K562 (cell line): ENCODE measurements around the gene C13orf46. TPM values are rescaled to one million over a fixed set of nuclear protein-coding genes. Genes with fewer than 3 reads are reported as not detected.

Experiments
- ATAC-seq: fragments of 200-7000 bp; cut with Tn5 transposase; 3 replicates; pipeline ENCODE4 v1.9.1; 2020; ENCODE audit warnings: moderate library complexity
- BruUV-seq: library from RNA; stranded (reverse); fragments of 400-500 nt; replicated peaks from 2 replicates; lab custom pipeline; 2021; lab: Mats Ljungman, UMichigan
- CTCF ChIA-PET: fragments of 300-600 bp; formaldehyde crosslinking; extraction: SDS; loops from one replicate; lab custom pipeline; 2021; ENCODE audit warnings: low intra/inter-chr PET ratio; lab: Yijun Ruan, JAX
- POLR2A ChIA-PET: fragments of 300-600, 350-650 bp; sonication (Branson Sonifier 250); formaldehyde crosslinking; extraction: SDS; loops from one replicate; lab custom pipeline; 2021; ENCODE audit warnings: antibody characterized with exemption, inconsistent platforms; lab: Yijun Ruan, JAX
- DNase-seq, 4 experiments: peaks; one replicate each; pipeline versions ENCODE4 v3.0.0 to v3.0.0-alpha.2; 2011 to 2018; ENCODE audit warnings: low spot score in 3 of 4, mixed read lengths in 3 of 4; ENCODE audit errors: extremely low read depth in 1 of 4
- FAIRE-seq: peaks from 2 replicates; lab custom pipeline; 2011; peaks lifted over from hg19 to GRCh38; lab: Jason Lieb, UNC
- H2AFZ ChIP-seq: 2 replicates; pipeline ENCODE4 v1.6.0; 2011; ENCODE audit warnings: low read depth, low read length, control low read depth, inconsistent platforms
- H3K27ac ChIP-seq: fragments of 200-600 bp; 3 replicates; pipeline ENCODE4 v1.8.0; 2011; ENCODE audit warnings: low read depth, mild to moderate bottlenecking, control low read depth, inconsistent platforms, low read length, moderate library complexity, mixed read lengths; ENCODE audit errors: extremely low read depth
- H3K27me3 ChIP-seq, 2 experiments: fragments of 300-600 bp in 1 of 2; 2 replicates in 1 of 2; 3 replicates in 1 of 2; pipeline versions ENCODE4 v1.6.0 to v1.8.0; 2011; ENCODE audit warnings: inconsistent platforms in 2 of 2, low read length in 2 of 2, mild to moderate bottlenecking in 1 of 2, mixed read lengths in 1 of 2, moderate library complexity in 1 of 2; ENCODE audit not compliant: control insufficient read depth in 2 of 2, insufficient read depth in 2 of 2
- H3K36me3 ChIP-seq: fragments of 300-600 bp; 3 replicates; pipeline ENCODE4 v1.8.0; 2011; ENCODE audit warnings: mild to moderate bottlenecking, low read length, inconsistent platforms; ENCODE audit not compliant: control insufficient read depth, insufficient read depth
- H3K4me1 ChIP-seq, 2 experiments: fragments of 200-600 bp in 1 of 2; replicated peaks in 1 of 2; 2 replicates in 1 of 2; 3 replicates in 1 of 2; pipeline versions ENCODE4 v1.5.1 to v1.8.0; 2011; ENCODE audit warnings: inconsistent platforms in 2 of 2, low read length in 2 of 2, mild to moderate bottlenecking in 1 of 2, mixed read lengths in 1 of 2, moderate library complexity in 1 of 2; ENCODE audit not compliant: control insufficient read depth in 2 of 2, insufficient read depth in 2 of 2
- H3K4me2 ChIP-seq: 2 replicates; pipeline ENCODE4 v1.6.1; 2011; ENCODE audit warnings: low read length, control low read depth, inconsistent platforms, mixed read lengths; ENCODE audit not compliant: insufficient read depth
- H3K4me3 ChIP-seq: fragments of 200-600 bp; sonication (generic), shearing (Covaris generic); 2 replicates; pipeline ENCODE4 v1.5.1; 2016; ENCODE audit warnings: control low read depth, inconsistent platforms
- H3K79me2 ChIP-seq: fragments of 200-600 bp; 3 replicates; pipeline ENCODE4 v1.8.0; 2011; ENCODE audit warnings: low read length, inconsistent platforms; ENCODE audit not compliant: control insufficient read depth, insufficient read depth
- H3K9ac ChIP-seq, 2 experiments: 2 replicates each; pipeline versions ENCODE4 v1.6.0 to v1.6.1; 2011; ENCODE audit warnings: low read depth in 2 of 2, low read length in 2 of 2, control low read depth in 1 of 2, inconsistent platforms in 1 of 2, mild to moderate bottlenecking in 1 of 2, mixed read lengths in 1 of 2; ENCODE audit not compliant: insufficient read depth in 1 of 2
- H3K9me1 ChIP-seq: one replicate; pipeline ENCODE4 v1.6.0; 2011; ENCODE audit warnings: inconsistent platforms, mild to moderate bottlenecking, low read length, moderate library complexity; ENCODE audit not compliant: control insufficient read depth, insufficient read depth
- H3K9me3 ChIP-seq: replicated peaks from 2 replicates; pipeline ENCODE4 v1.5.1; 2011; ENCODE audit warnings: low read depth, low read length, inconsistent platforms; ENCODE audit not compliant: control insufficient read depth, insufficient read depth
- H4K20me1 ChIP-seq: replicated peaks from 2 replicates; pipeline ENCODE4 v1.6.1; 2011; ENCODE audit warnings: low read length, inconsistent platforms, mixed read lengths; ENCODE audit not compliant: control insufficient read depth, insufficient read depth
- ADNP ChIP-seq: fragments of 200-800 bp; sonication (Bioruptor generic); IDR thresholded peaks from 2 replicates; pipeline ENCODE4 v1.6.1; 2016; ENCODE audit warnings: missing genetic modification characterization, missing compliant biosample characterization
- CBX3 ChIP-seq, 2 experiments: IDR thresholded peaks; 1 replicate in 1 of 2; 2 replicates in 1 of 2; pipeline ENCODE4 v1.6.1; 2012; ENCODE audit warnings: inconsistent platforms in 2 of 2, low read length in 2 of 2, borderline replicate concordance in 1 of 2, control low read depth in 1 of 2
- EZH2 ChIP-seq: IDR thresholded peaks from 2 replicates; pipeline ENCODE4 v1.6.1; 2012; ENCODE audit warnings: low read depth, mild to moderate bottlenecking, inconsistent platforms, low read length, borderline replicate concordance
- HNRNPK ChIP-seq: fragments of 200-400 bp; formaldehyde crosslinking; IDR thresholded peaks from one replicate; pipeline ENCODE4 v1.6.1; 2018; ENCODE audit warnings: mild to moderate bottlenecking, low read depth, low read length; ENCODE audit not compliant: poor library complexity, severe bottlenecking
- NCOA2 ChIP-seq, 2 experiments: fragments of 450-650 bp; IDR thresholded peaks; 2 replicates each; pipeline ENCODE4 v1.6.1; 2018; ENCODE audit warnings: mild to moderate bottlenecking in 2 of 2, moderate library complexity in 1 of 2; ENCODE audit not compliant: partially characterized antibody in 2 of 2
- SNIP1 ChIP-seq: fragments of 450-650 bp; IDR thresholded peaks from 2 replicates; pipeline ENCODE4 v1.7.1; 2017; ENCODE audit warnings: low read depth, mild to moderate bottlenecking
- ZBED1 ChIP-seq: IDR thresholded peaks from 2 replicates; pipeline ENCODE4 v1.6.1; 2014
- ZBTB7A ChIP-seq: IDR thresholded peaks from 2 replicates; pipeline ENCODE4 v1.6.1; 2011; ENCODE audit warnings: low read depth, mild to moderate bottlenecking, low read length, moderate library complexity, borderline replicate concordance; ENCODE audit not compliant: control insufficient read depth
- ZNF140 ChIP-seq: fragments of 250-450 bp; sonication (Bioruptor Pico); IDR thresholded peaks from 2 replicates; pipeline ENCODE4 v1.8.0; 2021; ENCODE audit warnings: moderate library complexity, mild to moderate bottlenecking, inconsistent platforms
- ZNF24 ChIP-seq: fragments of 450-650 bp; IDR thresholded peaks from 2 replicates; pipeline ENCODE4 v1.6.1; 2016
- ZNF57 ChIP-seq: fragments of 450-650 bp; formaldehyde crosslinking; IDR thresholded peaks from 2 replicates; pipeline ENCODE4 v1.4.0; 2020; ENCODE audit warnings: mild to moderate bottlenecking, moderate library complexity
- WGBS: fragments of 100-300 bp; shearing (Covaris generic); methylation state at CpG from one replicate; pipeline ENCODE4 v1.1.6; 2016; ENCODE audit warnings: low coverage, mixed read lengths; ENCODE audit not compliant: insufficient coverage; ENCODE audit errors: missing lambda C conversion rate; 5-methylcytosine and 5-hydroxymethylcytosine counted together
- in situ Hi-C: fragments of 300-500 bp; cut with MboI; formaldehyde crosslinking; loops from 4 replicates; pipeline ENCODE4 v1.15.0; 2018; ENCODE audit warnings: inconsistent platforms, mixed read lengths
- intact Hi-C: fragments of 100-400 bp; cut with micrococcal nuclease; formaldehyde crosslinking; loops from 2 replicates; pipeline ENCODE4 v1.14.2; 2022
- polyA plus RNA-seq, 8 experiments: library from polyadenylated mRNA; depleted of rRNA in 4 of 8; stranded (reverse) in 5 of 8; unstranded in 3 of 8; fragments of >200 nt; fragmentation: Nextera tagmentation in 2 of 8; fragmentation: Illumina TruSeq in 1 of 8; extraction: Ambion mirVana in 2 of 8; extraction: Trizol in 1 of 8; gene quantifications; 2 replicates each; pipeline versions ENCODE4 v1.2.1 to v1.2.3, GENCODE V29; 2011 to 2014; ENCODE audit warnings: inconsistent platforms in 1 of 8, missing spikeins in 1 of 8
- total RNA-seq, 7 experiments: library from RNA; depleted of rRNA in 6 of 7; stranded (reverse); fragments of >200 nt in 6 of 7; fragmentation: Illumina TruSeq in 2 of 7; extraction: Trizol in 2 of 7; gene quantifications; 2 replicates each; pipeline versions ENCODE4 v1.2.1 to v1.2.3, GENCODE V29; 2011 to 2021; ENCODE audit warnings: low replicate concordance in 1 of 7
- TF ChIP-seq, protein P1 (sequence below): fragments of 450-650 bp; formaldehyde crosslinking; IDR thresholded peaks from 2 replicates; pipeline ENCODE4 v1.4.0; 2022; ENCODE audit warnings: missing genetic modification characterization
- TF ChIP-seq, protein P2 (sequence below): fragments of 250-450 bp; sonication (Bioruptor Pico); IDR thresholded peaks from 2 replicates; pipeline ENCODE4 v1.5.0; 2022; ENCODE audit warnings: mild to moderate bottlenecking

Gene C13orf46
- total and polyA plus RNA-seq, 9 of the 15 experiments (the other 6 are each of a cell fraction or from before 2014, with no cell fraction given), result 0.04 to 0.24 (median 0.05) TPM; not detected in 4

DNA sequence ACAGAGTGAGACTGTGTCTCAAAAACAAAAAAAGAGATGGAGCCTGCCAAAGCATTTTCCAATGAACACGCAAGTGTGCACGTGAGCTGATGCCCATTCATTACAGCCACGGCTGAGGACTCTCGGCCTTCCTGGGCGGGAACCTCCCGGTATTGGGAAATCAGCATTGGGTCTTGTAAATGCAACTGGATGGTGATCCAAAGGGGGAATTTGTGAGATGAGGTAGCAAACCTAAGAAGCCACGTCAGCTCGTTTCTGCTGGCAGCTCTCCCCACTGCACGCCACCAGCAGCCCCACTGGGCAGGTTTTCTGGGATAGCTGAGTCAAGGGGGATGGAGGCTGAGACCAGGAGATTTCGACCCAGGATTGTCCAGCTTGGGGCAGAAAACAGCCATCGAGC lies 11.5 kb downstream of the C13orf46 start:
- no peaks in the 10 kb centered on the region for H3K36me3 ChIP-seq
- peaks cover 2 to 16% of the 10 kb centered on the region in 2 experiments; a peak in 4 of 5 replicates for H3K27me3 ChIP-seq
- H4K20me1 ChIP-seq, result no peaks in the 10 kb centered on the region
- no peak overlapping the region for H3K27ac ChIP-seq
- 11% methylated on average over 11 of the region's 11 CpGs for WGBS
- no peaks in the 10 kb centered on the region for H3K79me2 ChIP-seq
- no peak overlapping the region for H3K9ac ChIP-seq
- intact Hi-C loops, result no loop called here
- ATAC-seq (no peak), DNase-seq (no peak), FAIRE-seq (no peak)
- H3K9me3 ChIP-seq, result no peaks in the 10 kb centered on the region
- H3K4me2 ChIP-seq, result no peak overlapping the region
- POLR2A ChIA-PET, result interaction anchor here (0.6 kb wide), 1 partner anchor 223 kb away, joined by 3 read pairs; no protein-coding TSS in a partner anchor
- TF ChIP-seq NCOA2 (IDR thresholded peaks at IDR 0.05; ENCODE audit: partially characterized antibody in 2 of 2) (no peak), ZNF24 (no peak), ZBED1 (no peak), HNRNPK (no peak), ADNP (tag) (no peak)
- no peaks in the 10 kb centered on the region for H3K9me1 ChIP-seq
- H2AFZ ChIP-seq, result no peak overlapping the region
- no peak overlapping the region for H3K4me3 ChIP-seq
- in situ Hi-C loops, result no loop called here
- CTCF ChIA-PET, result no interaction called here
- BruUV-seq, result no TSS peak
- H3K4me1 ChIP-seq, result peaks cover 4 to 13% of the 10 kb centered on the region in 2 experiments; a peak in 4 of 5 replicates

DNA sequence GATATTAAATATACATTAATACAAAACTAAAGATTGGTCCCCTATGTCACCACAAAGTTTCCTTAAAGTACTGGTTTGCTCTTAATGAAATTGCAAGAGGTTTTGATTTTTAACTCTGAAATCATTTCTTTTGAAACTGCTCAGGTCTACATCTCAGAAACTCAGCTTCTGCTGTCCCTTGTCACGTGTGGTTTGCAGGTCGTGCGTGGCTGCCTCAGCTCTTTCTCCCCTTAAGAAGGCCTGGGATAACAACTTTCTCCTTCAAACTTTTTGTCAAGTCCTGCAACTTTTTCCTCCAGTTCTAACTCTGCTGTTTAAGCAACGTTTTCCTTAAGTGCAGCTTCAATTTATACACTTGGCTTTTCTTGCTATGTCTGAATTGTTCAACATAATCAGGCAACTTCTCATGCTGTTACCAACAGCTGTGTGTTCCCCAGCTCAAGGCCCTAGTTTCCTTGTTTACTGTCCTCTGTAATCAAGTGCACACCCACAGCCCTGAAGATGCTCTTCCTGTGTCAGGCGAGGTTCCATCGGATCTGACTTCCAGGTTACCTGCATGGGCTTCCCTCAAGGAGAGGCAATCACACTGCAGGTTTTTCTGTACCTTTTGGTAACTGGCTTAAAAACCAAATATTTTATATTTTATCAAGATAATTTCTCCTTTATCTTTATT lies 13.5 kb downstream of the C13orf46 start:
- Histone ChIP-seq H3K36me3 (no peaks in the 10 kb centered on the region), H3K4me2 (no peak overlapping the region), H3K79me2 (no peaks in the 10 kb centered on the region), H4K20me1 (no peaks in the 10 kb centered on the region), H3K9me1 (no peaks in the 10 kb centered on the region), H3K27me3 (peaks cover 2 to 16% of the 10 kb centered on the region in 2 experiments; a peak in 4 of 5 replicates), H2AFZ (no peak overlapping the region), H3K27ac (no peak overlapping the region), H3K4me1 (peaks cover 4 to 13% of the 10 kb centered on the region in 2 experiments; a peak in 4 of 5 replicates), H3K4me3 (no peak overlapping the region), H3K9me3 (no peaks in the 10 kb centered on the region), H3K9ac (no peak overlapping the region)
- no peak for ATAC-seq
- intact Hi-C loops, result no loop called here
- POLR2A ChIA-PET, result no interaction called here
- FAIRE-seq, result no peak
- WGBS, result 10% methylated on average over 6 of the region's 6 CpGs
- BruUV-seq, result no TSS peak
- DNase-seq, result no peak
- CTCF ChIA-PET, result no interaction called here
- in situ Hi-C loops, result no loop called here
- TF ChIP-seq CBX3 (IDR thresholded peaks at IDR 0.05; ENCODE audit: borderline replicate concordance in 1 of 2, low read length in 2 of 2) (no peak), ZNF57 (CRISPR knock-in tag) (no peak), EZH2 (no peak), ZNF140 (no peak), ZBTB7A (no peak), SNIP1 (no peak)
- TF ChIP-seq, protein P1, sequence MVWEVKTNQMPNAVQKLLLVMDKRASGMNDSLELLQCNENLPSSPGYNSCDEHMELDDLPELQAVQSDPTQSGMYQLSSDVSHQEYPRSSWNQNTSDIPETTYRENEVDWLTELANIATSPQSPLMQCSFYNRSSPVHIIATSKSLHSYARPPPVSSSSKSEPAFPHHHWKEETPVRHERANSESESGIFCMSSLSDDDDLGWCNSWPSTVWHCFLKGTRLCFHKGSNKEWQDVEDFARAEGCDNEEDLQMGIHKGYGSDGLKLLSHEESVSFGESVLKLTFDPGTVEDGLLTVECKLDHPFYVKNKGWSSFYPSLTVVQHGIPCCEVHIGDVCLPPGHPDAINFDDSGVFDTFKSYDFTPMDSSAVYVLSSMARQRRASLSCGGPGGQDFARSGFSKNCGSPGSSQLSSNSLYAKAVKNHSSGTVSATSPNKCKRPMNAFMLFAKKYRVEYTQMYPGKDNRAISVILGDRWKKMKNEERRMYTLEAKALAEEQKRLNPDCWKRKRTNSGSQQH, result no peak
- TF ChIP-seq, protein P2, sequence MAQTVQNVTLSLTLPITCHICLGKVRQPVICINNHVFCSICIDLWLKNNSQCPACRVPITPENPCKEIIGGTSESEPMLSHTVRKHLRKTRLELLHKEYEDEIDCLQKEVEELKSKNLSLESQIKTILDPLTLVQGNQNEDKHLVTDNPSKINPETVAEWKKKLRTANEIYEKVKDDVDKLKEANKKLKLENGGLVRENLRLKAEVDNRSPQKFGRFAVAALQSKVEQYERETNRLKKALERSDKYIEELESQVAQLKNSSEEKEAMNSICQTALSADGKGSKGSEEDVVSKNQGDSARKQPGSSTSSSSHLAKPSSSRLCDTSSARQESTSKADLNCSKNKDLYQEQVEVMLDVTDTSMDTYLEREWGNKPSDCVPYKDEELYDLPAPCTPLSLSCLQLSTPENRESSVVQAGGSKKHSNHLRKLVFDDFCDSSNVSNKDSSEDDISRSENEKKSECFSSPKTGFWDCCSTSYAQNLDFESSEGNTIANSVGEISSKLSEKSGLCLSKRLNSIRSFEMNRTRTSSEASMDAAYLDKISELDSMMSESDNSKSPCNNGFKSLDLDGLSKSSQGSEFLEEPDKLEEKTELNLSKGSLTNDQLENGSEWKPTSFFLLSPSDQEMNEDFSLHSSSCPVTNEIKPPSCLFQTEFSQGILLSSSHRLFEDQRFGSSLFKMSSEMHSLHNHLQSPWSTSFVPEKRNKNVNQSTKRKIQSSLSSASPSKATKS (CRISPR knock-in tag), result no peak
